ENCODE results near the gene KCNA2. TPM values are rescaled to one million over a fixed set of nuclear protein-coding genes. Genes with fewer than 3 reads are reported as not detected.

KCNA2 gene
- total RNA-seq, 4 donors from 2014 or later, result 0.04 to 2.0 (median 0.67) TPM

DNA sequence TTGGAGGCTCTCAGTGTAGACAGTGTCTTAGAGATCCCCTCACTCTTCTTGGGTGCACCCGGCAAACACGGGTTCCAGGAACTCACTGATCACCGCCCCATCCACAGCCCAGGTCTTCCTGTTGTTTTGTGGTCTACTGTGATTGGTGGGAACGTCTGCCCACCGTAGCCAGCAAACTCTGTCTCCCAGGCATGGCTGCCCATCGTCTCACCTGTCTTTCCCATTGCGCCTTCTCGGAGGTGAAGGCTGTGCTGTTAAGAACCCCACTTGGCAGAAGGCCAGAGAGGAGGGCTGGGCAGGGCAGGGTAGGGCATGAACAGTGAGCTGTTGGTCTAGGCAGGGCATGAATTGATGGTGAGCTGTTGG, 14.1 kb upstream of the KCNA2 start:
- peaks cover 0 to 71% (median 1%) of the 10 kb centered on the region in 4 donors for H3K27me3 ChIP-seq
- intact Hi-C loops (cut with DNase I), result no loop called here
- no peak overlapping the region for H3K4me3 ChIP-seq
- H3K36me3 ChIP-seq, result no peaks in the 10 kb centered on the region
- DNase-seq, result no peak
- H3K9me3 ChIP-seq, result no peaks in the 10 kb centered on the region
- no peak for TF ChIP-seq POLR2A (IDR thresholded peaks at IDR 0.05)
- TF ChIP-seq, protein P1, sequence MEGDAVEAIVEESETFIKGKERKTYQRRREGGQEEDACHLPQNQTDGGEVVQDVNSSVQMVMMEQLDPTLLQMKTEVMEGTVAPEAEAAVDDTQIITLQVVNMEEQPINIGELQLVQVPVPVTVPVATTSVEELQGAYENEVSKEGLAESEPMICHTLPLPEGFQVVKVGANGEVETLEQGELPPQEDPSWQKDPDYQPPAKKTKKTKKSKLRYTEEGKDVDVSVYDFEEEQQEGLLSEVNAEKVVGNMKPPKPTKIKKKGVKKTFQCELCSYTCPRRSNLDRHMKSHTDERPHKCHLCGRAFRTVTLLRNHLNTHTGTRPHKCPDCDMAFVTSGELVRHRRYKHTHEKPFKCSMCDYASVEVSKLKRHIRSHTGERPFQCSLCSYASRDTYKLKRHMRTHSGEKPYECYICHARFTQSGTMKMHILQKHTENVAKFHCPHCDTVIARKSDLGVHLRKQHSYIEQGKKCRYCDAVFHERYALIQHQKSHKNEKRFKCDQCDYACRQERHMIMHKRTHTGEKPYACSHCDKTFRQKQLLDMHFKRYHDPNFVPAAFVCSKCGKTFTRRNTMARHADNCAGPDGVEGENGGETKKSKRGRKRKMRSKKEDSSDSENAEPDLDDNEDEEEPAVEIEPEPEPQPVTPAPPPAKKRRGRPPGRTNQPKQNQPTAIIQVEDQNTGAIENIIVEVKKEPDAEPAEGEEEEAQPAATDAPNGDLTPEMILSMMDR (IDR thresholded peaks at IDR 0.05), result no peak
- H3K27ac ChIP-seq, result no peak overlapping the region
- 49 to 69% methylated on average over 4 to 5 of the region's 8 CpGs for WGBS, 2 donors
- peaks cover 0 to 16% (median 5%) of the 10 kb centered on the region in 3 donors for H3K4me1 ChIP-seq

DNA sequence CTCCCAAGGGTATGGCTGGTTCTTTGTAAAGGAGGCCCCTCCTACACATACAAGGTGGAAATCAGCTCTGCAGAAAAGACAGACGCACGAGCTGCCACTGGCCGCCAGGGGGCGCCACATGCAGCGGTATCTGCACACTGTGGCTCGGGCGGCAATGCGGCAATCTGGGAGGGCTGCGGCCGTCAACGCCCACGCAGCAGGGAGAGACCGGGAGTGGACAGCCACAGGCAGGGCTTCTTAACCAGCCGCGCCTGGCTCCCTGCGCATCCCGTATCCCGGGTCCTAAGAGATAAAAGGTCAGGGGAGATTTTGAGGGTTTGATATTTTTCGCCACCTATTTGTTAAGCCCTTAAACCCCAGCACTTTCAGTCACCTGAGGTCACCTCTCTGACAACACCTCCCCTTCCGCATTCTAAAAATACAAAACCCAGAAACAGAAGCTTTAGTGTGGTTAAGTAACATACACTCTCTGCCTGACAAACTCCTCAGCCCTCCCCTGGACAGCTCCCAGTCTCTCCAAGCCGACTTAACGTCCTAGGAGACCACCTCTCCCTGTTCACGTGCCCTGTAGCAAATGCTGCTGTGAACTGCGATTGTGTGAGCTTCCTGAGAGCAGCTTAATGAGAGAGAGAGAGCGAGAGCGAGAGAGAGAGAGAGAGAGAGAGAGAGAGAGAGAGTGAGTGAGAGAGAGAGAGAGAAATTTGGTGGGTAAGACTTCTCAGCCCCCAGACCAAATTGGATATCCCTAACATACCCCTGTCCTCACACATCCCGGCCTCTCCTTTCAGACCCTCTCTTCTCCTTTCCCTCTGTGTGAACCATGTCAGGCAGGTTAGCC, 13.5 kb upstream of the KCNA2 start:
- H3K4me1 ChIP-seq, result peaks cover 0 to 16% (median 5%) of the 10 kb centered on the region in 3 donors
- 3 to 7% methylated on average over 7 to 27 of the region's 27 CpGs for WGBS, 2 donors
- DNase-seq, result peak; percentile 29
- H3K27ac ChIP-seq, result peak overlapping the region in 2 of 4 donors; percentile 18 to 41
- no peaks in the 10 kb centered on the region for H3K9me3 ChIP-seq
- no peaks in the 10 kb centered on the region for H3K36me3 ChIP-seq
- H3K4me3 ChIP-seq, result peak overlapping the region in 2 of 4 donors; percentile 28 to 49
- intact Hi-C loops (cut with DNase I), result loop anchor here (5.0 kb wide), 4 partner anchors 62 to 163 kb away; no protein-coding TSS in a partner anchor
- TF ChIP-seq, protein P1 (IDR thresholded peaks at IDR 0.05), result peak; percentile 92 to 97 (median 94)
- TF ChIP-seq POLR2A (IDR thresholded peaks at IDR 0.05), result no peak
- peaks cover 0 to 75% (median 1%) of the 10 kb centered on the region in 4 donors for H3K27me3 ChIP-seq

DNA sequence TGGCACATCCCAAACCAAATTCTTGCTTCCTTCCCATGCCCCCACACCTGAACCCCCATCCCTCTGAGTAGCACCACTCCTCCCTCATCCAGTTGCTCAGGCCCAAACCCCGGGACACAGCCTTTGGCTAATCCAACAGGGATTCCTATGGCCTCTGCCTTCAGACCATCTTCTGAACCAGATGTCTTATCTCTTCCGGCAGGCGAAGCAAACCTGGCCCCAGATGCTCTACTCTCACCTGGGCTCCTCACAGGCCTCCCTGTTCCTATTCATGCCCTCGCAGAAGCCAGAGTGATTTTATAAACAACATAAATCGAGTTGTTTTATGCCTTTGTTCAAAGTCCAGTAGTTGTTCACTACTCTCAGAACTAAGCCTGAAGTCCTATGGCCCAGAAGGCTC, 12.5 kb upstream of the KCNA2 start:
- peaks cover 0 to 16% (median 5%) of the 10 kb centered on the region in 3 donors for H3K4me1 ChIP-seq
- no peak for TF ChIP-seq POLR2A (IDR thresholded peaks at IDR 0.05)
- TF ChIP-seq, protein P1 (IDR thresholded peaks at IDR 0.05), result no peak
- WGBS, 2 donors, result 67 to 81% methylated on average over 5 of the region's 5 CpGs
- H3K27ac ChIP-seq, result no peak overlapping the region
- H3K9me3 ChIP-seq, result no peaks in the 10 kb centered on the region
- no peaks in the 10 kb centered on the region for H3K36me3 ChIP-seq
- DNase-seq, result no peak
- H3K4me3 ChIP-seq, result no peak overlapping the region
- H3K27me3 ChIP-seq, result peaks cover 0 to 81% (median 1%) of the 10 kb centered on the region in 4 donors
- intact Hi-C loops (cut with DNase I), result loop anchor here (5.0 kb wide), 4 partner anchors 61 to 164 kb away; no protein-coding TSS in a partner anchor

DNA sequence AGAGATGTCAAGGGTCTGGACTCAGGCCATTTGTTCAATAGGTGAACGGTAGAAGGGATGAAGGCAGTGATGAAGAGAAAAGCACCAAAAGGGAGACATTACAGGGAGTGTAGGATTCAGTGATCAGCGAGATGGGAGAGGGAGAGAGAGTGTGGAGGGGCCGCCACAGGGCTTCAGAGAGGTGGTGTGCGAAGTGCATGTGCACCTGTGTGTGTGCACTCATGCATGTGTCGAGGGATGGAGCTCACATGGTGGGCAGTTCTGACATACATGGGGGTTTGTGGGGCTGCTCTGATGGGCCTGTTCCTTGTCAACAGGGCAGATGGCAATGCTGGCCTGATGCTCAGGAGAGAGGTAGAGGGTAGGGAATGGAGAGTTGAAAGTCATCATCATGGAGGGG, 11.4 kb upstream of the KCNA2 start:
- H3K4me1 ChIP-seq, result peaks cover 0 to 16% (median 5%) of the 10 kb centered on the region in 3 donors
- H3K36me3 ChIP-seq, result no peaks in the 10 kb centered on the region
- H3K27me3 ChIP-seq, result peaks cover 0 to 80% (median 1%) of the 10 kb centered on the region in 4 donors
- TF ChIP-seq, protein P1 (IDR thresholded peaks at IDR 0.05), result no peak
- TF ChIP-seq POLR2A (IDR thresholded peaks at IDR 0.05), result no peak
- H3K9me3 ChIP-seq, result no peaks in the 10 kb centered on the region
- 72 to 82% methylated on average over 5 of the region's 5 CpGs for WGBS, 2 donors
- H3K27ac ChIP-seq, result no peak overlapping the region
- no peak for DNase-seq
- no peak overlapping the region for H3K4me3 ChIP-seq
- intact Hi-C loops (cut with DNase I), result loop anchor here (5.0 kb wide), 4 partner anchors 60 to 165 kb away; no protein-coding TSS in a partner anchor

DNA sequence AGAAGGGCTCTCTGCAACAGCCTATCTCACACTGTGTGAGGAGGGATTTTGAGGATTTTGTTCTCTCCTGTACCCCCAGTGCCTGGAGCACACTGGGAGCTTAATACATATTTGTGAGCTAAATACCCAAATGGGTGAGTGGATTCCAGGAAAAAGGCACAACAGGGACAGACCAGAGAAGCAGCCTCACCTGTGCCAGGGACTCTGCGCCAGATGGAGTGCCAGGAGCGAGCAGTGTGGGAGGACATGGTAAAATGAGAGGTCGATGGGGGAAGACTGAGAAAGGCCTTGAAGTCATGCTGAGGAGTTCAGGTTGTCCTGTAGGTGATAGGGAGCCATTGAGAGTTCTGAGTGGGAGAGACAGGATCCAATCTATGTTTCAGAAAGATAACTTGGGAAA, 11.0 kb upstream of the KCNA2 start:
- no peak for DNase-seq
- peaks cover 0 to 85% (median 1%) of the 10 kb centered on the region in 4 donors for H3K27me3 ChIP-seq
- no peaks in the 10 kb centered on the region for H3K36me3 ChIP-seq
- no peak overlapping the region for H3K27ac ChIP-seq
- TF ChIP-seq, protein P1 (IDR thresholded peaks at IDR 0.05), result no peak
- TF ChIP-seq POLR2A (IDR thresholded peaks at IDR 0.05), result no peak
- H3K9me3 ChIP-seq, result no peaks in the 10 kb centered on the region
- WGBS, 2 donors, result 59 to 69% methylated on average over 3 of the region's 3 CpGs
- H3K4me1 ChIP-seq, result peaks cover 0 to 16% (median 5%) of the 10 kb centered on the region in 3 donors
- intact Hi-C loops (cut with DNase I), result loop anchor here (5.0 kb wide), 4 partner anchors 60 to 165 kb away; no protein-coding TSS in a partner anchor
- H3K4me3 ChIP-seq, result no peak overlapping the region

All from esophagus squamous epithelium (tissue), 5 donors.